Neural crest cell (in vitro differentiated cells): ENCODE measurements around the gene PODXL. TPM values are rescaled to one million over a fixed set of nuclear protein-coding genes. Genes with fewer than 3 reads are reported as not detected.

Source experiments
- DNase-seq: peaks from one replicate; pipeline ENCODE4 v3.0.0; 2021; ENCODE audit warnings: low read depth, mixed read lengths, low spot score
- H3K27ac Mint-ChIP-seq: one replicate; pipeline ENCODE4 v1.8.0; 2021; ENCODE audit warnings: mild to moderate bottlenecking, mixed read lengths; ENCODE audit not compliant: unreplicated experiment
- H3K27me3 Mint-ChIP-seq: 2 replicates; pipeline ENCODE4 v1.8.0; 2021; ENCODE audit warnings: low read depth, mild to moderate bottlenecking, mixed read lengths
- H3K36me3 Mint-ChIP-seq: 2 replicates; pipeline ENCODE4 v1.8.0; 2021; ENCODE audit warnings: low read depth, mild to moderate bottlenecking, mixed read lengths
- H3K4me1 Mint-ChIP-seq: 2 replicates; pipeline ENCODE4 v1.8.0; 2021; ENCODE audit warnings: mixed read lengths
- H3K4me3 Mint-ChIP-seq: one replicate; pipeline ENCODE4 v1.8.0; 2021; ENCODE audit warnings: mild to moderate bottlenecking, mixed read lengths
- H3K9me3 Mint-ChIP-seq: 2 replicates; pipeline ENCODE4 v1.8.0; 2021; ENCODE audit warnings: mixed read lengths
- CTCF ChIP-seq: fragments of 200-600 bp; sonication (generic); conservative IDR thresholded peaks from 2 replicates; pipeline ENCODE4 v1.5.0; 2021; ENCODE audit warnings: antibody characterized with exemption, mild to moderate bottlenecking
- total RNA-seq: library from RNA; stranded (reverse); gene quantifications from 2 replicates; pipeline ENCODE4 v1.2.1, GENCODE V29; 2021

The PODXL gene
- total RNA-seq, 1 donor from 2014 or later = 21.4 TPM

- Mint-ChIP-seq H3K4me3 (no peak overlapping the region), H3K36me3 (no peaks in the 10 kb centered on the region), H3K27me3 (peaks cover 87% of the 10 kb centered on the region), H3K27ac (no peak overlapping the region), H3K9me3 (no peaks in the 10 kb centered on the region), H3K4me1 (peaks cover 62% of the 10 kb centered on the region)
- no peak for TF ChIP-seq CTCF
- DNase-seq = no peak
Observed at GRCh38 chr7:131602304-131602993, 46.0 kb upstream of the PODXL start.

- peak overlapping the region; percentile 43 for H3K27ac Mint-ChIP-seq
- no peaks in the 10 kb centered on the region for H3K9me3 Mint-ChIP-seq
- H3K27me3 Mint-ChIP-seq = peaks cover 81% of the 10 kb centered on the region
- no peak for TF ChIP-seq CTCF
- H3K4me1 Mint-ChIP-seq = peaks cover 41% of the 10 kb centered on the region
- no peaks in the 10 kb centered on the region for H3K36me3 Mint-ChIP-seq
- H3K4me3 Mint-ChIP-seq = peak overlapping the region; percentile 39
- DNase-seq = no peak
Observed at GRCh38 chr7:131600085-131600881, 43.9 kb upstream of the PODXL start.

GRCh38 chr7:131596785-131597184 lies 40.4 kb upstream of the PODXL start:
- Mint-ChIP-seq H3K36me3 (no peaks in the 10 kb centered on the region), H3K4me3 (no peak overlapping the region), H3K27me3 (peaks cover 68% of the 10 kb centered on the region), H3K27ac (no peak overlapping the region), H3K4me1 (peaks cover 18% of the 10 kb centered on the region), H3K9me3 (no peaks in the 10 kb centered on the region)
- no peak for TF ChIP-seq CTCF
- no peak for DNase-seq

GRCh38 chr7:131595699-131596098 lies 39.3 kb upstream of the PODXL start:
- no peaks in the 10 kb centered on the region for H3K9me3 Mint-ChIP-seq
- DNase-seq = no peak
- no peak overlapping the region for H3K27ac Mint-ChIP-seq
- H3K4me3 Mint-ChIP-seq = no peak overlapping the region
- H3K4me1 Mint-ChIP-seq = peaks cover 10% of the 10 kb centered on the region
- H3K36me3 Mint-ChIP-seq = no peaks in the 10 kb centered on the region
- TF ChIP-seq CTCF = no peak
- peaks cover 69% of the 10 kb centered on the region for H3K27me3 Mint-ChIP-seq

- no peak for TF ChIP-seq CTCF
- no peak overlapping the region for H3K27ac Mint-ChIP-seq
- H3K4me1 Mint-ChIP-seq = peaks cover 5% of the 10 kb centered on the region
- no peak overlapping the region for H3K4me3 Mint-ChIP-seq
- DNase-seq = no peak
- H3K36me3 Mint-ChIP-seq = no peaks in the 10 kb centered on the region
- H3K27me3 Mint-ChIP-seq = peaks cover 58% of the 10 kb centered on the region
- no peaks in the 10 kb centered on the region for H3K9me3 Mint-ChIP-seq
Observed at GRCh38 chr7:131591687-131592319, 35.4 kb upstream of the PODXL start.
